Tibial artery (tissue), 4 donors: ENCODE results near the gene P2RX2.

ENCODE experiments used
- DNase-seq, 2 donors: peaks; one replicate each; pipeline ENCODE4 v3.0.0-alpha.2; 2019
- H3K27ac ChIP-seq, 2 donors: fragments of 200-600 bp; sonication (generic) in 1 of 2; 1 replicate in 1 of 2; 2 replicates in 1 of 2; pipeline ENCODE4 v1.5.1; 2018 to 2019; ENCODE audit warnings: mild to moderate bottlenecking in 1 of 2
- H3K27me3 ChIP-seq, 2 donors: fragments of 200-600 bp; sonication (generic) in 1 of 2; one replicate each; pipeline versions ENCODE4 v1.5.1 to v1.6.0; 2016 to 2019
- H3K36me3 ChIP-seq, 3 donors: fragments of 200-600 bp; sonication (generic) in 2 of 3; one replicate each; pipeline ENCODE4 v1.5.1; 2016 to 2019; ENCODE audit warnings: mild to moderate bottlenecking in 2 of 3
- H3K4me1 ChIP-seq, 4 donors: fragments of 200-600 bp; sonication (generic) in 2 of 4; 1 replicate in 3 of 4; 2 replicates in 1 of 4; pipeline ENCODE4 v1.5.1; 2016 to 2019
- H3K4me3 ChIP-seq, 2 donors: fragments of 200-600 bp; sonication (generic) in 1 of 2; 1 replicate in 1 of 2; 2 replicates in 1 of 2; pipeline ENCODE4 v1.5.1; 2018 to 2019; ENCODE audit warnings: mild to moderate bottlenecking in 2 of 2
- H3K9me3 ChIP-seq, 3 donors: fragments of 200-600 bp; sonication (generic) in 1 of 3; one replicate each; pipeline ENCODE4 v1.5.1; 2016 to 2019
- CTCF ChIP-seq, 2 experiments: fragments of 200-600 bp in 1 of 2; fragments of 450-650 bp in 1 of 2; IDR thresholded peaks; one replicate each; pipeline ENCODE4 v1.5.1; 2017 to 2019; ENCODE audit warnings: antibody characterized with exemption in 2 of 2, mild to moderate bottlenecking in 1 of 2, moderate library complexity in 1 of 2
- intact Hi-C: fragments of 100-400 bp; cut with DNase I; formaldehyde crosslinking; loops from one replicate; pipeline ENCODE4 v1.15.0; 2023; ENCODE audit warnings: low total_unique reads

Gene P2RX2

GRCh38 chr12:132608231-132609171 lies 10.1 kb upstream of the P2RX2 start:
- Histone ChIP-seq H3K36me3 (no peaks in the 10 kb centered on the region), H3K4me1 (peaks cover 0 to 18% (median 13%) of the 10 kb centered on the region in 4 donors), H3K4me3 (no peak overlapping the region), H3K27me3 (peaks cover 0 to 82% of the 10 kb centered on the region in 2 donors), H3K9me3 (peaks cover 0 to 12% (median 6%) of the 10 kb centered on the region in 3 donors), H3K27ac (no peak overlapping the region)
- no peak for DNase-seq
- intact Hi-C loops: no loop called here
- no peak for TF ChIP-seq CTCF (IDR thresholded peaks at IDR 0.05)

- DNase-seq: no peak
- TF ChIP-seq CTCF (IDR thresholded peaks at IDR 0.05): no peak
- intact Hi-C loops: loop anchor here (5.0 kb wide), 1 partner anchor 198 kb away; no protein-coding TSS in a partner anchor
- no peaks in the 10 kb centered on the region for H3K36me3 ChIP-seq
- peaks cover 0 to 9% (median 7%) of the 10 kb centered on the region in 4 donors for H3K4me1 ChIP-seq
- peaks cover 0 to 12% (median 6%) of the 10 kb centered on the region in 3 donors for H3K9me3 ChIP-seq
- H3K27ac ChIP-seq: no peak within 1 kb of the TSS
- peak within 1 kb of the TSS in 1 of 2 donors; percentile 16 for H3K4me3 ChIP-seq
- H3K27me3 ChIP-seq: peaks cover 0 to 68% of the 10 kb centered on the region in 2 donors
Observed at GRCh38 chr12:132610051-132610759, 8.4 kb upstream of the P2RX2 start, which contains the start of gene LRCOL1. LRCOL1 (minus strand) TSS chr12:132610582; CDS start chr12:132606251, 4,331 bp downstream.

GRCh38 chr12:132610866-132611602 lies 7.5 kb upstream of the P2RX2 start:
- Histone ChIP-seq H3K36me3 (no peaks in the 10 kb centered on the region), H3K9me3 (peaks cover 0 to 15% (median 6%) of the 10 kb centered on the region in 3 donors), H3K27ac (no peak overlapping the region), H3K4me3 (no peak overlapping the region), H3K4me1 (peaks cover 0 to 9% (median 7%) of the 10 kb centered on the region in 4 donors), H3K27me3 (peaks cover 4 to 68% of the 10 kb centered on the region in 2 donors)
- no peak for TF ChIP-seq CTCF (IDR thresholded peaks at IDR 0.05)
- intact Hi-C loops: loop anchor here (5.0 kb wide), 1 partner anchor 199 kb away; no protein-coding TSS in a partner anchor
- no peak for DNase-seq

- Histone ChIP-seq H3K36me3 (peaks cover 0 to 3% (median 0%) of the 10 kb centered on the region in 3 donors), H3K4me3 (no peak overlapping the region), H3K27ac (no peak overlapping the region), H3K9me3 (peaks cover 0 to 21% (median 11%) of the 10 kb centered on the region in 3 donors), H3K4me1 (peaks cover 0 to 9% (median 7%) of the 10 kb centered on the region in 4 donors), H3K27me3 (peaks cover 7 to 68% of the 10 kb centered on the region in 2 donors)
- DNase-seq: no peak
- intact Hi-C loops: loop anchor here (5.0 kb wide), 1 partner anchor 199 kb away; no protein-coding TSS in a partner anchor
- TF ChIP-seq CTCF (IDR thresholded peaks at IDR 0.05): no peak
Observed at GRCh38 chr12:132611620-132612019, 7.0 kb upstream of the P2RX2 start.

GRCh38 chr12:132614029-132614428 lies 4.5 kb upstream of the P2RX2 start:
- peaks cover 0 to 20% (median 11%) of the 10 kb centered on the region in 4 donors for H3K4me1 ChIP-seq
- no peak overlapping the region for H3K27ac ChIP-seq
- TF ChIP-seq CTCF (IDR thresholded peaks at IDR 0.05): no peak
- peaks cover 0 to 32% (median 19%) of the 10 kb centered on the region in 3 donors for H3K9me3 ChIP-seq
- intact Hi-C loops: loop anchor here (5.0 kb wide), 1 partner anchor 202 kb away; no protein-coding TSS in a partner anchor
- H3K4me3 ChIP-seq: no peak overlapping the region
- no peak for DNase-seq
- H3K36me3 ChIP-seq: peaks cover 0 to 9% (median 0%) of the 10 kb centered on the region in 3 donors
- peaks cover 11 to 67% of the 10 kb centered on the region in 2 donors for H3K27me3 ChIP-seq
